Heart right ventricle (tissue), 16 donors: ENCODE measurements around the gene SLC8A1. TPM values are rescaled to one million over a fixed set of nuclear protein-coding genes. Genes with fewer than 3 reads are reported as not detected.
"Not testable (repeated sequence)": the region's sequence is repeated elsewhere in the genome, so short reads cannot be mapped to it uniquely, and the experiment has no call there.

Source experiments
- ATAC-seq, 8 donors: fragments of 200-7000 bp; cut with Tn5 transposase; one replicate each; pipeline ENCODE4 v1.9.1; 2020; ENCODE audit warnings: mild to moderate bottlenecking in 8 of 8, moderate library complexity in 8 of 8, moderate number of reproducible peaks in 1 of 8
- DNase-seq, 2 donors: peaks; one replicate each; pipeline ENCODE4 v3.0.0-alpha.2; 2020
- H3K27ac ChIP-seq, 10 donors: fragments of 200-600 bp; sonication (generic) in 2 of 10; one replicate each; pipeline versions ENCODE4 v1.5.0 to v1.8.0; 2020 to 2022; ENCODE audit warnings: mild to moderate bottlenecking in 3 of 10
- H3K27me3 ChIP-seq, 7 donors: fragments of 200-600 bp; one replicate each; pipeline ENCODE4 v1.8.0; 2021 to 2022; ENCODE audit warnings: mild to moderate bottlenecking in 2 of 7
- H3K36me3 ChIP-seq, 9 donors: fragments of 200-600 bp; sonication (generic) in 1 of 9; one replicate each; pipeline versions ENCODE4 v1.5.0 to v1.8.0; 2020 to 2022; ENCODE audit warnings: mild to moderate bottlenecking in 2 of 9
- H3K4me1 ChIP-seq, 9 donors: fragments of 200-600 bp; sonication (generic) in 1 of 9; one replicate each; pipeline versions ENCODE4 v1.5.0 to v1.8.0; 2020 to 2022; ENCODE audit warnings: mild to moderate bottlenecking in 4 of 9
- H3K4me3 ChIP-seq, 10 donors: fragments of 200-600 bp; sonication (generic) in 2 of 10; one replicate each; pipeline versions ENCODE4 v1.5.0 to v1.8.0; 2020 to 2022; ENCODE audit warnings: mild to moderate bottlenecking in 7 of 10, moderate library complexity in 2 of 10
- H3K9me3 ChIP-seq, 11 donors: fragments of 200-600 bp in 10 of 11; sonication (generic) in 2 of 11; one replicate each; pipeline versions ENCODE4 v1.5.0 to v1.8.0; 2013 to 2022; ENCODE audit warnings: mild to moderate bottlenecking in 2 of 11, control low read depth in 1 of 11, moderate library complexity in 1 of 11
- CTCF ChIP-seq, 9 donors: fragments of 200-600 bp; sonication (generic) in 2 of 9; IDR thresholded peaks; one replicate each; pipeline versions ENCODE4 v1.5.0 to v1.8.0; 2021 to 2022; ENCODE audit warnings: antibody characterized with exemption in 9 of 9, mild to moderate bottlenecking in 5 of 9, moderate library complexity in 1 of 9
- WGBS, 2 donors: extraction: QIAGEN DNeasy Blood & Tissue Kit; methylation state at CpG; one replicate each; pipeline ENCODE4 v1.1.7; 2013; ENCODE audit warnings: inconsistent platforms in 1 of 2; 5-methylcytosine and 5-hydroxymethylcytosine counted together
- intact Hi-C, 10 donors: fragments of 100-400 bp; cut with DNase I; formaldehyde crosslinking; loops; one replicate each; pipeline versions ENCODE4 v1.11.1 to v1.14.2; 2022
- polyA plus RNA-seq, 2 donors: library from polyadenylated mRNA; stranded (reverse); fragments of 200-250 nt; gene quantifications; one replicate each; pipeline ENCODE4 v1.2.3, GENCODE V29; 2013
- total RNA-seq, 10 donors: library from RNA; stranded (reverse); fragmentation: NEBNext Ultra II Directional in 3 of 10; extraction: Animal tissue kit (Norgen Biotek cat#: 25700) in 3 of 10; gene quantifications; one replicate each; pipeline versions ENCODE4 v1.2.1 to v1.2.4, GENCODE V29; 2021 to 2023
- donor health status: Arrhythmogenic right ventricular cardiomyopathy.
- donor health status: ischemic (EF 13 %, LVEDD 7.1; RV severe dilation, severe dysfunction).
- donor health status: healthy with polysubstance abuse.
- donor health status: DM: no; HTN: yes; CAD: no.
- donor health status: DM: no; HTN: no; CAD: no.
- donor health status: ischemic (EF 25% LVEDD 6.9; RV normal size, moderate dysfunction).
- donor health status: ischemic (EF 25% LVEDD 5.7; RV mildly dilated, moderate dysfunction).
- donor health status: healthy.
- donor health status: DM: yes; HTN: yes; CAD: no.
- donor health status: Ischemic cardiomyopathy.
- donor health status: ischemic (EF 35%, LVEDD 5.7; RV mildly dilated, moderate dysfunction).
- donor health status: nonischemic (EF 11% LVEDD 7.7; RV severe dilation, severe dysfunction).
- donor health status: DM: yes; HTN: yes; CAD: no.
- donor health status: PGD.
- donor health status: ischemic (EF 29% LVEDD 5.4; RV normal size, mild dysfunction).
- donor health status: nonischemic (EF 23%, LVEDD 6.1; RV moderate dilation, normal function).

Gene SLC8A1
- total and polyA plus RNA-seq, 12 donors, result 11.1 to 1,497 (median 1,067) TPM

GRCh38 chr2:40085786-40086185 lies 366.1 kb downstream of the SLC8A1 start:
- 90 to 95% methylated on average over 2 of the region's 2 CpGs for WGBS, 2 donors
- Histone ChIP-seq H3K36me3 (no peaks in the 10 kb centered on the region), H3K4me1 (peaks cover 0 to 11% (median 0%) of the 10 kb centered on the region in 9 donors), H3K27me3 (no peaks in the 10 kb centered on the region), H3K9me3 (peaks cover 0 to 17% (median 5%) of the 10 kb centered on the region in 11 donors), H3K27ac (no peak overlapping the region), H3K4me3 (no peak overlapping the region)
- DNase-seq, result no peak
- intact Hi-C loops, result no loop called here
- no peak for TF ChIP-seq CTCF (IDR thresholded peaks at IDR 0.05)
- no peak for ATAC-seq

- H3K27me3 ChIP-seq, intact Hi-C loops, H3K36me3 ChIP-seq, H3K27ac ChIP-seq, H3K4me3 ChIP-seq, DNase-seq, ATAC-seq, H3K4me1 ChIP-seq: not testable (repeated sequence)
- peaks cover 0 to 20% (median 0%) of the 10 kb centered on the region in 11 donors for H3K9me3 ChIP-seq
Measured at GRCh38 chr2:40073336-40073735, 378.6 kb downstream of the SLC8A1 start.

GRCh38 chr2:40072442-40073232 lies 379.3 kb downstream of the SLC8A1 start:
- TF ChIP-seq CTCF (IDR thresholded peaks at IDR 0.05), result no peak
- intact Hi-C loops, result no loop called here
- no peaks in the 10 kb centered on the region for H3K36me3 ChIP-seq
- H3K27ac ChIP-seq, result no peak overlapping the region
- H3K27me3 ChIP-seq, result no peaks in the 10 kb centered on the region
- 87 to 93% methylated on average over 12 of the region's 12 CpGs for WGBS, 2 donors
- no peaks in the 10 kb centered on the region for H3K4me1 ChIP-seq
- no peak overlapping the region for H3K4me3 ChIP-seq
- ATAC-seq (no peak), DNase-seq (no peak)
- peaks cover 0 to 20% (median 0%) of the 10 kb centered on the region in 11 donors for H3K9me3 ChIP-seq

- peaks cover 0 to 18% (median 0%) of the 10 kb centered on the region in 11 donors for H3K9me3 ChIP-seq
- ATAC-seq, result no peak
- 79 to 93% methylated on average over 1 of the region's 1 CpG for WGBS, 2 donors
- H3K4me3 ChIP-seq, result no peak overlapping the region
- no peaks in the 10 kb centered on the region for H3K4me1 ChIP-seq
- H3K27me3 ChIP-seq, result no peaks in the 10 kb centered on the region
- intact Hi-C loops, result loop anchor here in 1 of 10 donors (2.0 kb wide), 1 partner anchor 54 kb away; no protein-coding TSS in a partner anchor
- H3K36me3 ChIP-seq, result no peaks in the 10 kb centered on the region
- H3K27ac ChIP-seq, result no peak overlapping the region
- DNase-seq, result no peak
- TF ChIP-seq CTCF (IDR thresholded peaks at IDR 0.05), result no peak
Measured at GRCh38 chr2:40062381-40062780, 389.5 kb downstream of the SLC8A1 start.

GRCh38 chr2:40049781-40050180 lies 402.1 kb downstream of the SLC8A1 start:
- no peak overlapping the region for H3K27ac ChIP-seq
- peaks cover 0 to 3% (median 0%) of the 10 kb centered on the region in 7 donors for H3K27me3 ChIP-seq
- ATAC-seq (no peak), DNase-seq (no peak)
- no peak for TF ChIP-seq CTCF (IDR thresholded peaks at IDR 0.05)
- H3K4me1 ChIP-seq, result no peaks in the 10 kb centered on the region
- H3K9me3 ChIP-seq, result no peaks in the 10 kb centered on the region
- intact Hi-C loops, result no loop called here
- H3K36me3 ChIP-seq, result no peaks in the 10 kb centered on the region
- no peak overlapping the region for H3K4me3 ChIP-seq
- 56 to 64% methylated on average over 1 of the region's 1 CpG for WGBS, 2 donors
